ENCODE data around the gene DKKL1. TPM values are rescaled to one million over a fixed set of nuclear protein-coding genes. Genes with fewer than 3 reads are reported as not detected.
A peak's percentile ranks its signal among the peaks of the same experiment; 100 is the strongest.

The DKKL1 gene
- total RNA-seq, 2 donors from 2014 or later = not detected

GRCh38 chr19:49411681-49412326 is 48.1 kb downstream of the DKKL1 start:
- no peak for ATAC-seq
- no peak for DNase-seq
- intact Hi-C loops (cut with DNase I, micrococcal nuclease) = no loop called here

- no peak for DNase-seq
- intact Hi-C loops (cut with DNase I, micrococcal nuclease) = no loop called here
- no peak for ATAC-seq
Measured at GRCh38 chr19:49413348-49413747, 49.7 kb downstream of the DKKL1 start.

GRCh38 chr19:49414256-49414655 is 50.6 kb downstream of the DKKL1 start:
- intact Hi-C loops (cut with DNase I, micrococcal nuclease) = no loop called here
- no peak for DNase-seq
- ATAC-seq = no peak

- DNase-seq (no peak), ATAC-seq (no peak)
- intact Hi-C loops (cut with DNase I, micrococcal nuclease) = no loop called here
Measured at GRCh38 chr19:49415102-49415809, 51.6 kb downstream of the DKKL1 start.

- intact Hi-C loops (cut with DNase I, micrococcal nuclease) = no loop called here
- no peak for ATAC-seq
- DNase-seq = no peak
Measured at GRCh38 chr19:49415810-49416200, 52.1 kb downstream of the DKKL1 start.

GRCh38 chr19:49417088-49417487 is 53.4 kb downstream of the DKKL1 start:
- intact Hi-C loops (cut with DNase I, micrococcal nuclease) = no loop called here
- no peak for DNase-seq
- ATAC-seq = no peak

GRCh38 chr19:49418511-49418910 is 54.8 kb downstream of the DKKL1 start:
- no peak for DNase-seq
- intact Hi-C loops (cut with DNase I, micrococcal nuclease) = no loop called here
- ATAC-seq = no peak

GRCh38 chr19:49419173-49419572 is 55.5 kb downstream of the DKKL1 start:
- intact Hi-C loops (cut with DNase I, micrococcal nuclease) = no loop called here
- ATAC-seq = no peak
- no peak for DNase-seq

GRCh38 chr19:49420227-49420626 is 56.5 kb downstream of the DKKL1 start:
- intact Hi-C loops (cut with DNase I, micrococcal nuclease) = no loop called here
- DNase-seq = no peak
- ATAC-seq = no peak

- DNase-seq (peak in 1 of 2 donors; percentile 64), ATAC-seq (peak; percentile 86)
- intact Hi-C loops (cut with DNase I, micrococcal nuclease) = no loop called here
Measured at GRCh38 chr19:49421039-49421877, 57.6 kb downstream of the DKKL1 start.

GRCh38 chr19:49421878-49422202 is 58.2 kb downstream of the DKKL1 start:
- DNase-seq (no peak), ATAC-seq (no peak)
- intact Hi-C loops (cut with DNase I, micrococcal nuclease) = no loop called here

GRCh38 chr19:49422407-49423070 is 58.9 kb downstream of the DKKL1 start:
- peak in 1 of 2 donors; percentile 44 for DNase-seq
- intact Hi-C loops (cut with DNase I, micrococcal nuclease) = no loop called here

GRCh38 chr19:49423071-49423984 is 59.7 kb downstream of the DKKL1 start, which contains the start of gene PTH2:
Gene PTH2 (minus strand): TSS chr19:49423441. CDS start chr19:49423339, 102 bp downstream.
- DNase-seq (no peak), ATAC-seq (no peak)
- intact Hi-C loops (cut with DNase I, micrococcal nuclease) = no loop called here

More at GRCh38 chr19:49422407-49423070, 58.9 kb downstream of the DKKL1 start:
- ATAC-seq = peak; percentile 72

- ATAC-seq (no peak), DNase-seq (no peak)
- intact Hi-C loops (cut with DNase I, micrococcal nuclease) = no loop called here
Measured at GRCh38 chr19:49423985-49424303, 60.3 kb downstream of the DKKL1 start.

Other genes starting within 250 kb of the DKKL1 start
- gene LIN7B, start 249.5 kb upstream of the DKKL1 start, total RNA-seq = 10 to 100 TPM in 1 of 2 donors, 1 to 10 TPM in 1; 8.8 to 11.4 TPM
- 1 to 10 TPM; 1.8 to 2.0 TPM for gene C19orf73, start 244.7 kb upstream of the DKKL1 start, total RNA-seq
- gene PPFIA3, start 244.3 kb upstream of the DKKL1 start, total RNA-seq = 10 to 100 TPM; 21.8 to 24.2 TPM
- 1 to 10 TPM; 1.2 to 1.3 TPM for gene HRC, start 208.5 kb upstream of the DKKL1 start, total RNA-seq
- 100 to 1,000 TPM; 244 to 291 TPM for gene TRPM4, start 206.1 kb upstream of the DKKL1 start, total RNA-seq
- gene SLC6A16, start 38.7 kb upstream of the DKKL1 start, total RNA-seq = under 1 TPM; 0.43 to 0.50 TPM
- 1 to 10 TPM; 5.6 to 9.6 TPM for gene CD37, start 28.5 kb upstream of the DKKL1 start, total RNA-seq
- gene TEAD2, start 1.5 kb upstream of the DKKL1 start, total RNA-seq = 10 to 100 TPM; 11.8 to 18.0 TPM
- not detected for gene KASH5, start 24.4 kb downstream of the DKKL1 start, total RNA-seq
- gene PTH2, start 59.6 kb downstream of the DKKL1 start, total RNA-seq = not detected
- gene GFY, start 61.5 kb downstream of the DKKL1 start, total RNA-seq = not detected
- gene SLC17A7, start 77.7 kb downstream of the DKKL1 start, total RNA-seq = under 1 TPM; 0.24 to 0.81 TPM
- 10 to 100 TPM; 62.9 to 74.1 TPM for gene PIH1D1, start 87.9 kb downstream of the DKKL1 start, total RNA-seq
- 10 to 100 TPM; 24.9 to 31.5 TPM for gene ALDH16A1, start 89.3 kb downstream of the DKKL1 start, total RNA-seq
- 1 to 10 TPM; 3.4 to 6.4 TPM for gene FLT3LG, start 110.3 kb downstream of the DKKL1 start, total RNA-seq
- gene RPL13A, start 123.7 kb downstream of the DKKL1 start, total RNA-seq = 1,000 to 10,000 TPM; 2,164 to 2,325 TPM
- gene RPS11, start 132.6 kb downstream of the DKKL1 start, total RNA-seq = 1,000 to 10,000 TPM; 1,501 to 1,657 TPM
- gene FCGRT, start 148.8 kb downstream of the DKKL1 start, total RNA-seq = 100 to 1,000 TPM; 411 to 508 TPM
- 10 to 100 TPM; 18.2 to 21.7 TPM for gene RCN3, start 164.1 kb downstream of the DKKL1 start, total RNA-seq
- 10 to 100 TPM; 62.8 to 66.4 TPM for gene NOSIP, start 216.7 kb downstream of the DKKL1 start, total RNA-seq
- gene PRRG2, start 217.4 kb downstream of the DKKL1 start, total RNA-seq = 10 to 100 TPM; 22.4 to 26.1 TPM
- gene PRR12, start 227.3 kb downstream of the DKKL1 start, total RNA-seq = 10 to 100 TPM; 20.5 to 26.4 TPM

All from left colon (tissue), 2 donors.